ENCODE measurements around the gene THUMPD1.

The THUMPD1 gene

GRCh38 chr16:20683812-20684211 is 57.8 kb downstream of the THUMPD1 start:
- H3K9ac ChIP-seq (ENCODE audit: low read depth, low read length, poor library complexity, severe bottlenecking), result no peak overlapping the region
- no peaks in the 10 kb centered on the region for H3F3A ChIP-seq (ENCODE audit: low read depth)
- no peaks in the 10 kb centered on the region for H3K27me3 ChIP-seq (ENCODE audit: insufficient read depth, low read length, poor library complexity, severe bottlenecking)
- H3K9me2 ChIP-seq (replicated peaks; ENCODE audit: low read depth, low read length), result no peaks in the 10 kb centered on the region
- no peak overlapping the region for H3K4me3 ChIP-seq (ENCODE audit: low read length, poor library complexity, severe bottlenecking)
- H3K9me3 ChIP-seq (ENCODE audit: insufficient read depth, low read depth, low read length), result no peaks in the 10 kb centered on the region
- H3K4me2 ChIP-seq (ENCODE audit: low read depth, low read length, poor library complexity, severe bottlenecking), result no peak overlapping the region
- no peaks in the 10 kb centered on the region for H3K4me1 ChIP-seq (ENCODE audit: insufficient read depth, low read length, poor library complexity, severe bottlenecking)
- TF ChIP-seq EZH2phosphoT487 (IDR thresholded peaks at IDR 0.05; ENCODE audit: borderline replicate concordance) (no peak), CTCF (conservative IDR thresholded peaks at IDR 0.05; ENCODE audit: low read length) (no peak)
- no peak overlapping the region for H2AFZ ChIP-seq (ENCODE audit: low read length)
- H4K20me1 ChIP-seq (ENCODE audit: insufficient read depth, low read length, poor library complexity, severe bottlenecking), result no peaks in the 10 kb centered on the region
- H3K36me3 ChIP-seq (ENCODE audit: insufficient read depth, low read length), result no peaks in the 10 kb centered on the region
- H3K79me2 ChIP-seq (ENCODE audit: insufficient read depth, low read length), result no peaks in the 10 kb centered on the region
